CD4-positive, alpha-beta T cell treated with Interleukin-6 at 100 ng/mL for 8 hours (primary cell): ENCODE results near the gene SWSAP1.
"Not testable (repeated sequence)": the region's sequence is repeated elsewhere in the genome, so short reads cannot be mapped to it uniquely, and the experiment has no call there.

Experiments
- DNase-seq: peaks from one replicate; pipeline ENCODE4 v3.0.0-alpha.2; 2020; ENCODE audit warnings: mixed read lengths, low spot score

SWSAP1 gene

DNA sequence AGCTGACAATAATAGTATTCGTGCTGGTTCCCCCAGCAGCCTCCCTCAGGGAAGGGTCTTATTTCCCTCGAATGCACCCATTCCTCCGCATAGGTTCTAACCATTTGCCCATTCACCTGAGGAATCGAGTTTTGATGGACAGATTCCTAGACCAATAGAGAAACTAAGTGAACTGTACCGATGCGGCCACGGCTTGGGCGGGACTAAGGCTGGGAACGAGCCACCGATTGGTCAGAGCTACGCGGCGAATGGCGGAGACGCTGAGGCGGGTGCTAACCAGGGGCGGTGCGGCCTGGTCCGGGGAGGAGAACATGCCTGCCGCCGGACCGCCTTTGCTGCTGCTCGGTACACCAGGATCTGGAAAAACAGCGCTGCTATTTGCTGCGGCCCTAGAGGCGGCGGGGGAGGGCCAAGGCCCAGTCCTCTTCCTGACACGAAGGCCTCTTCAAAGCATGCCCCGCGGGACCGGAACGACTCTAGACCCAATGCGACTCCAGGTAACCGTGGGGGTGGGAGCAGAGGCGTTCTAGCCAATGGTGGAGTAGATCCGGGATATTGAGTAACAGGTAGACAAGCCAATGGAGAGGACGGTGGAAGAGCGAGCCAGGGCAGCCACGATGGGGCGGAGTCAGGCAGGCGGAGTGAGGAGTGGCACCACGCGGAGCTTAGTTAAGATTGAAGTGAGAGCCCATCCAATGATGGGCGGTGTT lies at the start of gene SWSAP1:
SWSAP1 (plus strand) TSS at position 234 of the 710 bp plus-strand sequence; CDS start at position 249, 15 bp downstream.
- DNase-seq = peak; percentile 99

GRCh38 chr19:11324748-11325389 lies 49.6 kb upstream of the SWSAP1 start:
- no peak for DNase-seq

GRCh38 chr19:11325544-11325943 lies 48.9 kb upstream of the SWSAP1 start:
- no peak for DNase-seq

- no peak for DNase-seq
Measured at GRCh38 chr19:11330127-11330526, 44.3 kb upstream of the SWSAP1 start.

GRCh38 chr19:11331502-11331901 lies 43.0 kb upstream of the SWSAP1 start:
- DNase-seq = no peak

- DNase-seq = no peak
Measured at GRCh38 chr19:11332822-11333221, 41.6 kb upstream of the SWSAP1 start.

DNA sequence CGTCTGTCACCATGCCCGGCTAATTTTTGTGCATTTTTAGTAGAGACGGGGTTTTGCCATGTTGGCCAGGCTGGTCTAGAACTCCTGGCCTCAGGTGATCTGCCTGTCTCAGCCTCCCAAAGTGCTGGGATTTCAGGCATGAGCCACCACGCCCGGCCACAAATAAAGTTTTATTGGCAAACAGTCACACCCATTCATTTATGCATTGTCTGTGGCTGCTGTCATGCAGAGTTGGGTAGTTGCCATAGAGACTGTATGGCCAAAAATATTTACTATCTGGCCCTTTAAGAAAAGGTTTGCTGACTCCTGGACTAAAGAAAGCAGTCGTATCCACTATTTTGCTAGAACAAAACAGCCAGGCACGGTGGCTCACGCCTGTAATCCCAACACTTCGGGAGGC lies 40.6 kb upstream of the SWSAP1 start:
- not testable (repeated sequence) for DNase-seq

DNA sequence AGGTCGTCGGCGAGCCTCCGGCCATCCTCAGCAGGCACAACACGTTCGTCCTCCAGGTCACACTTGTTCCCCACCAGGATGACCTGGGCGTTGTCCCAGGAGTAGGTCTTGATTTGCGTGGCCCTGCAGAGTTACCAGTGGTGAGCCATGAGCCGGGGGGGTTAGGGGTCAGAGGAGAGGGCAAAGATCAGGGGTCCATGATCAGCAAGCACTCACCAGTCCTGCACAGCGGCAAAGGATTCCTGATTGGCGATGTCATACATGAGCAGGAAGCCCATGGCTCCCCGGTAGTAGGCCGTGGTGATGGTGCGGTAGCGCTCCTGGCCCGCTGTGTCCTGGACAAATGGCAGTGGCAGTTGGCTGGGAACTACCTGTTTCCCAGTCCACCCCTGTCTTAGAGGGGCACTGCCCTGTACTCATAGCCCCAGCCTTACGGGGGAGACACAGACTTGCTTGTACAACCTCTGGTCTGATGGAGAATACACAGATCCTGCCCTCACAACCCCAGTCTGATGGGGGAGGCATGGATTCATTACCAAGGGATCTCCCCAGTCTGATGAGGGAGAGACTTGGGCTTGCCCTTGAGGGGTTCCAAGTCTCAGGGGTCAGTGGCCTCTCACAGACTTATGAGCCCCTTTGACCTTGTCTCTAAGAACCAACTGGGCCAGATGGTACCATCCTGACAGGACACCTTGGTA lies 38.9 kb upstream of the SWSAP1 start:
- DNase-seq = no peak

GRCh38 chr19:11337080-11337479 lies 37.4 kb upstream of the SWSAP1 start:
- DNase-seq = no peak

GRCh38 chr19:11338121-11338520 lies 36.3 kb upstream of the SWSAP1 start:
- DNase-seq = no peak

DNA sequence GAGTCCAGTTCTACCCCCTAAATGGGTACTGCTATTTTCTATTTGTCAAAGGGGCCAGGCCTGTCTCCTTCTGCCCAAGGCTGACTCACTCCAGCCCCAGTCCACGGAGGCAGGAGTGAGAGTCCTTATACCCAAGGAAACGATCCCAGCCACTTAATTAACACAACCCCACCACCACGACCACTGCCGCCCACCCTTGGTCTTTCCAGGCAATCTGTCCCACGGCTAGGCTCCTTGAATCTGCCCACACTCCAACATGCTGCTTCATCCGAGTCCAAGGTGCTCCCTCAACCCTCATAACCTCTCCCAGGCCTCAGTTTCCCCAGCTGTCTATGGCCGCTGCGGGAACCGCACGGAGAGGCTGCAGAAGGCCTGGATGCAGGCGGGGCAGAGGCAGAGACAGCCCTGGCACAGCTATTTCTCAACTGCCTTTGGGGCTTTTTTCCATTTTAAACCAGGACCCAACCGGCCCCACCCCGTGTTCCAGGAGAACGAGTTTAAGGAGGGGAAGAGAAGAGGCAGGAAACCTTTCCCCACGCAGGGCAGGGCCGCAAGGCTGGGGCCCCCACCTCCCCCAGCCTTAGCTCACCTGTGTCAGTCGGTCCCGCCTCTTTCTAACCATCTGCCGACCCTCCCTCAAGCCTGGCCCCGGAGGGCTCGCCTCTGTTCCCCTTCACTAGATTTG lies 35.8 kb upstream of the SWSAP1 start:
- no peak for DNase-seq

DNA sequence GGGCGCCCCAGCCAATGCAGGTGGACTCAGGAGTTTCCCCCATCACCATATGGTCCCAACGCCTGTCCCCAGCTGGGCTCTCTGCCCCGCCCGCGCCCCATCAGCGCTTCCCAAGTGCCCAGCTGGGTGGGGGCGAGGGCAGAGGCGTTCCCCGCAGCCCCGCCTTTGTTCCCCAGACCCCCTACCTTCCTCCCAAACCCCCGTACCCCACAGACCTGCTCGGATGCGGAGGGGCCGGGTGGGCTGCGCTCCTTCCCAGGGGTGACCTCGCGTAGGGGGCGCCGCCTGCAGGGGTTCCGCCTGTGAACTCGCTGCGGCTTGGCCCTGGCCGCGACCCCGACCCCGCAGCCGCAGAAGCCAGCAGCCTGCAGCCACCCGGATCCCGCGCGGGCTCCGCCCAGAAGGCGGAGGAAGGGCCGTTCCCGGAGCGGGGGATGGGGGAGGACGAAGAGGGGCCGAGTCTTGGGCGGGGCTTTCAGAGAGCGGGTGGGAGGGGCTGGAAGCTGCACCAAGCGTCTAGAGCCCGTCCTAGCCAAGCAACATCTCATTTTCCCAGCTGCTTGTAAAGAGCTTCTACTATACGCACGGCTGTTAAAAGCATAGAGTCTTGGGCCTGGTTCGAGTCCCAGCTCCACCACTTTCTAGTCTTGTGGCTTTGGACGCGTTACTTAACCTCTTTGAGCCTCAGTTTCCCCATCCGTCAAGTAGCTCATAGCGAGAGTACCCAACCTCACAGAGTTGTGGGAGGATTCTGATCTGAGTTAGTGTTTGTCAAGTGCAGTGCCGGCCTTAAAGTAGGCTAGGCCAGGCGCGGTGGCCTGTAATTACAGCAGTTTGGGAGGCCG lies 35.0 kb upstream of the SWSAP1 start, which contains the start of gene RAB3D:
RAB3D (minus strand) TSS at position 404 of the 845 bp plus-strand sequence. CDS start 2,258 bp downstream, outside the sequence.
- peak; percentile 84 for DNase-seq

GRCh38 chr19:11340099-11340467 lies 34.4 kb upstream of the SWSAP1 start:
- DNase-seq = not testable (repeated sequence)

- no peak for DNase-seq
Measured at GRCh38 chr19:11342429-11342828, 32.0 kb upstream of the SWSAP1 start.

DNA sequence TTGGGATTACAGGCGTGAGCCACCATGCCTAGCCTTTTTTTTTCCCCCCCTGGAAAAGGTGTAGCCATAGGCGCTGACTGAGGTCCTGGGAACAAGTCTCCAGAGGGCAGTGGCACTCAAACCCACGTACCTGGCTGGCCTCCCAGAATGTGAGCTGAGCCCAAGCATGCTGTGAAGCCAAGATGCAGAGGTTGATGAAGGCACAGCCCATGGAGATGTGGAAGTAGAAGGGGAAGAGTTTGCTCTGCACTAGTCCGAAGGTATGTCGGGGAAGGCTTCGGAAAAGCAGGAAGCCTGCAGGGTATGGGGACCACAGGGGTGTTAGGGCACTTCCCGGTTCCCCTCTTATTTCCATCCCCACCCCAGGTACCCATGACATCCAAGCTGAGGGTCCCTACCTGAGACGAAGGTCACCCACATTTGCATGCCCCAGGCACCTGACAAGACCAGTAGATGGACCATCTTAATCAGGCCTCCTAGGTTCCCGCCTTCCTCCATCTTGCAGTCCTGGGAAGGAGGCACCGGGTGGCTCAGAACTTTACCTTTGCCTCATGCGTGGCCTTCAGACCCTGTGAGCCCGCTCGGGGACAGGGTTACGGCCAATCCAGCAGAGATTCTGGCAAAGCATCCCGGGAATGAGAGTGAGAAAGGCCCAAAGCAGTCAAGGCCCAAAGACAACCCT lies 29.2 kb upstream of the SWSAP1 start:
- DNase-seq = no peak

- peak; percentile 99 for DNase-seq
Measured at GRCh38 chr19:11346104-11346940, 28.1 kb upstream of the SWSAP1 start, which contains the start of the genes CCDC159 and TMEM205. Gene CCDC159, plus strand, starts transcription at chr19:11346519. Its CDS starts 88 bp downstream, at chr19:11346607. Gene TMEM205, minus strand, starts transcription at chr19:11346268. Its CDS starts 649 bp downstream, at chr19:11345619.

DNA sequence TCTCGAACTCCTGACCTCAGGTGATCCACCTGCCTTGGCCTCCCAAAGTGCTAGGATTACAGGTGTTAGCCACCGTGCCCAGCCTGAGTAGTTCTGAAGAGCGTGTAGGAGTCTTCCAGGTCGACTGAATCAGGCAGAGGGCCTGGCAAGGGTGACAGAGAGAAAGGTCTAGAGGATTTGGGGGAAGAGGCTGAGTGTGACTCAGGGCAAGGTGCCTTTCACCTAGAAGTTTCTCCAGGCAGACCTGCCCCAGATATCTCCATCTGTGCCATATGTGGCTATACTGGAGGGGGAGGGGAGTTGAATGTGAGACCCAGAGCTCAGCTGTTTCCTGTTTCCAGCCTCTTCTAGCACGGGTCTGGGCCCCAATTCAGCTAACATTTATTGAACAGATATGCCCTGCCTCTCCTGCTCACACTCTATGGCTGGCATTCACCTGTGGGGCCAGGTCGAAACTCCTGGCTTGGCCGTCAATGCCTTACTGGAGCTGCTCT lies 26.9 kb upstream of the SWSAP1 start:
- DNase-seq = no peak

- no peak for DNase-seq
Measured at GRCh38 chr19:11349171-11349570, 25.3 kb upstream of the SWSAP1 start.

GRCh38 chr19:11354102-11354501 lies 20.4 kb upstream of the SWSAP1 start:
- not testable (repeated sequence) for DNase-seq
